Esophagus (tissue), 2 donors: ENCODE data around the gene MAMLD1. TPM values are rescaled to one million over a fixed set of nuclear protein-coding genes. Genes with fewer than 3 reads are reported as not detected.

Experiments
- H3K27ac ChIP-seq, 2 donors: one replicate each; pipeline ENCODE4 v1.5.1; 2013; ENCODE audit warnings: low read depth in 2 of 2, mild to moderate bottlenecking in 2 of 2, inconsistent platforms in 1 of 2, low read length in 1 of 2, moderate library complexity in 1 of 2
- H3K27me3 ChIP-seq, 2 donors: one replicate each; pipeline ENCODE4 v1.6.1; 2013; ENCODE audit warnings: low read length in 2 of 2, control low read depth in 1 of 2, mild to moderate bottlenecking in 1 of 2; ENCODE audit not compliant: insufficient read depth in 2 of 2, control insufficient read depth in 1 of 2
- H3K36me3 ChIP-seq, 2 donors: one replicate each; pipeline ENCODE4 v1.6.1; 2013; ENCODE audit warnings: low read length in 1 of 2; ENCODE audit not compliant: control insufficient read depth in 2 of 2, insufficient read depth in 2 of 2
- H3K4me1 ChIP-seq, 2 donors: one replicate each; pipeline ENCODE4 v1.6.1; 2013; ENCODE audit warnings: low read length in 1 of 2; ENCODE audit not compliant: control insufficient read depth in 2 of 2, insufficient read depth in 2 of 2
- H3K4me3 ChIP-seq, 2 donors: one replicate each; pipeline ENCODE4 v1.5.1; 2013; ENCODE audit warnings: low read length in 2 of 2, mild to moderate bottlenecking in 2 of 2, low read depth in 1 of 2, moderate library complexity in 1 of 2
- H3K9me3 ChIP-seq, 2 donors: one replicate each; pipeline ENCODE4 v1.6.1; 2013; ENCODE audit warnings: mild to moderate bottlenecking in 2 of 2, low read depth in 1 of 2, low read length in 1 of 2, moderate library complexity in 1 of 2; ENCODE audit not compliant: control insufficient read depth in 2 of 2, insufficient read depth in 1 of 2
- WGBS, 2 donors: extraction: QIAGEN DNeasy Blood & Tissue Kit; methylation state at CpG; one replicate each; pipeline ENCODE4 v1.1.7; 2013; 5-methylcytosine and 5-hydroxymethylcytosine counted together
- polyA plus RNA-seq, 2 donors: library from polyadenylated mRNA; stranded (reverse); fragments of 200-250 nt; gene quantifications; one replicate each; pipeline ENCODE4 v1.2.3, GENCODE V29; 2013
- donor health status: healthy with polysubstance abuse.
- donor health status: Bipolar disorder and iron deficiency.

Gene MAMLD1
- polyA plus RNA-seq, 2 donors: 0.59 to 1.1 TPM

- Histone ChIP-seq H3K4me1 (no peaks in the 10 kb centered on the region), H3K27me3 (no peaks in the 10 kb centered on the region), H3K27ac (no peak overlapping the region), H3K4me3 (no peak overlapping the region), H3K9me3 (no peaks in the 10 kb centered on the region), H3K36me3 (no peaks in the 10 kb centered on the region)
- WGBS, 2 donors: 66 to 95% methylated on average over 5 of the region's 5 CpGs
These were observed 86.2 kb downstream of the MAMLD1 start for GRCh38 chrX:150449313-150449712.

- H3K27me3 ChIP-seq: no peaks in the 10 kb centered on the region
- H3K9me3 ChIP-seq: no peaks in the 10 kb centered on the region
- WGBS, 2 donors: 60 to 63% methylated on average over 5 of the region's 5 CpGs
- no peak overlapping the region for H3K27ac ChIP-seq
- no peak overlapping the region for H3K4me3 ChIP-seq
- no peaks in the 10 kb centered on the region for H3K4me1 ChIP-seq
- H3K36me3 ChIP-seq: no peaks in the 10 kb centered on the region
These were observed 87.5 kb downstream of the MAMLD1 start for GRCh38 chrX:150450519-150451177.

- no peaks in the 10 kb centered on the region for H3K36me3 ChIP-seq
- WGBS, 2 donors: 63 to 92% methylated on average over 3 of the region's 3 CpGs
These were observed 88.8 kb downstream of the MAMLD1 start for GRCh38 chrX:150451953-150452352.

GRCh38 chrX:150454083-150454482, 91.0 kb downstream of the MAMLD1 start:
- no peaks in the 10 kb centered on the region for H3K9me3 ChIP-seq
- H3K27ac ChIP-seq: no peak overlapping the region
- no peaks in the 10 kb centered on the region for H3K27me3 ChIP-seq
- no peak overlapping the region for H3K4me3 ChIP-seq
- no peaks in the 10 kb centered on the region for H3K36me3 ChIP-seq
- H3K4me1 ChIP-seq: no peaks in the 10 kb centered on the region

More at GRCh38 chrX:150451953-150452352, 88.8 kb downstream of the MAMLD1 start:
- Histone ChIP-seq H3K27me3 (no peaks in the 10 kb centered on the region), H3K4me3 (no peak overlapping the region), H3K27ac (no peak overlapping the region), H3K4me1 (no peaks in the 10 kb centered on the region), H3K9me3 (no peaks in the 10 kb centered on the region)

- H3K27me3 ChIP-seq: no peaks in the 10 kb centered on the region
- no peaks in the 10 kb centered on the region for H3K36me3 ChIP-seq
- H3K4me3 ChIP-seq: no peak overlapping the region
- no peaks in the 10 kb centered on the region for H3K9me3 ChIP-seq
- H3K27ac ChIP-seq: no peak overlapping the region
- 64 to 71% methylated on average over 5 of the region's 5 CpGs for WGBS, 2 donors
- no peaks in the 10 kb centered on the region for H3K4me1 ChIP-seq
These were observed 91.5 kb downstream of the MAMLD1 start for GRCh38 chrX:150454508-150455214.

GRCh38 chrX:150455215-150455608, 92.1 kb downstream of the MAMLD1 start:
- 84 to 88% methylated on average over 3 of the region's 3 CpGs for WGBS, 2 donors
- H3K9me3 ChIP-seq: no peaks in the 10 kb centered on the region
- no peaks in the 10 kb centered on the region for H3K27me3 ChIP-seq
- no peak overlapping the region for H3K4me3 ChIP-seq
- no peaks in the 10 kb centered on the region for H3K4me1 ChIP-seq
- no peak overlapping the region for H3K27ac ChIP-seq
- no peaks in the 10 kb centered on the region for H3K36me3 ChIP-seq

- 61 to 67% methylated on average over 6 of the region's 6 CpGs for WGBS, 2 donors
- no peak overlapping the region for H3K4me3 ChIP-seq
These were observed 93.3 kb downstream of the MAMLD1 start for GRCh38 chrX:150456466-150456865.

GRCh38 chrX:150456941-150457340, 93.8 kb downstream of the MAMLD1 start:
- Histone ChIP-seq H3K4me3 (no peak overlapping the region), H3K27me3 (no peaks in the 10 kb centered on the region), H3K36me3 (no peaks in the 10 kb centered on the region), H3K4me1 (no peaks in the 10 kb centered on the region), H3K9me3 (no peaks in the 10 kb centered on the region), H3K27ac (no peak overlapping the region)
- 85 to 98% methylated on average over 1 of the region's 1 CpG for WGBS, 2 donors

More at GRCh38 chrX:150456466-150456865, 93.3 kb downstream of the MAMLD1 start:
- Histone ChIP-seq H3K27me3 (no peaks in the 10 kb centered on the region), H3K4me1 (no peaks in the 10 kb centered on the region), H3K9me3 (no peaks in the 10 kb centered on the region), H3K36me3 (no peaks in the 10 kb centered on the region), H3K27ac (no peak overlapping the region)

GRCh38 chrX:150459196-150459595, 96.1 kb downstream of the MAMLD1 start:
- Histone ChIP-seq H3K4me3 (no peak overlapping the region), H3K36me3 (no peaks in the 10 kb centered on the region), H3K27ac (no peak overlapping the region), H3K9me3 (no peaks in the 10 kb centered on the region), H3K27me3 (no peaks in the 10 kb centered on the region), H3K4me1 (no peaks in the 10 kb centered on the region)

- Histone ChIP-seq H3K4me3 (no peak overlapping the region), H3K9me3 (no peaks in the 10 kb centered on the region), H3K4me1 (no peaks in the 10 kb centered on the region), H3K27ac (no peak overlapping the region), H3K36me3 (no peaks in the 10 kb centered on the region), H3K27me3 (no peaks in the 10 kb centered on the region)
- 79 to 100% methylated on average over 1 of the region's 1 CpG for WGBS, 2 donors
These were observed 96.9 kb downstream of the MAMLD1 start for GRCh38 chrX:150460063-150460462.
